Endothelial cell of umbilical vein (primary cell): Measurements from ENCODE around the gene SH3PXD2A. TPM values are rescaled to one million over a fixed set of nuclear protein-coding genes. Genes with fewer than 3 reads are reported as not detected.

Experiments used
- BruUV-seq: library from RNA; stranded (reverse); fragments of 400-500 nt; replicated peaks from 2 replicates; lab custom pipeline; 2021; lab: Mats Ljungman, UMichigan
- CTCF ChIA-PET: fragments of 300-600, 350-600 bp; sonication (Branson Sonifier 250); formaldehyde crosslinking; loops from one replicate; lab custom pipeline; 2021; ENCODE audit warnings: antibody characterized with exemption, inconsistent platforms; lab: Charles Lee
- POLR2A ChIA-PET: fragments of 300-600, 350-600 bp; sonication (Branson Sonifier 250); formaldehyde crosslinking; loops from one replicate; lab custom pipeline; 2021; ENCODE audit warnings: antibody characterized with exemption, inconsistent platforms; lab: Charles Lee
- DNase-seq: peaks from one replicate; pipeline ENCODE4 v3.0.0-alpha.2; 2011; ENCODE audit warnings: low read depth, low spot score
- FAIRE-seq: peaks from 2 replicates; lab custom pipeline; 2011; peaks lifted over from hg19 to GRCh38; lab: Jason Lieb, UNC
- H2AFZ ChIP-seq: 2 replicates; pipeline ENCODE4 v1.6.0; 2012; ENCODE audit warnings: low read depth, low read length, control low read depth, inconsistent platforms
- H3K27ac ChIP-seq: 2 replicates; pipeline ENCODE4 v1.5.1; 2011; ENCODE audit warnings: low read depth, mild to moderate bottlenecking, control low read depth, low read length, moderate library complexity; ENCODE audit not compliant: insufficient read depth
- H3K27me3 ChIP-seq, 2 experiments: 2 replicates each; pipeline versions ENCODE4 v1.6.0 to v1.6.1; 2011; ENCODE audit warnings: low read length in 2 of 2, mixed read lengths in 1 of 2; ENCODE audit not compliant: control insufficient read depth in 2 of 2, insufficient read depth in 2 of 2
- H3K36me3 ChIP-seq, 2 experiments: 2 replicates in 1 of 2; 3 replicates in 1 of 2; pipeline ENCODE4 v1.5.1; 2011; ENCODE audit warnings: low read length in 2 of 2, mild to moderate bottlenecking in 1 of 2, moderate library complexity in 1 of 2; ENCODE audit not compliant: control insufficient read depth in 2 of 2, insufficient read depth in 2 of 2; ENCODE audit errors: extremely low read depth in 1 of 2
- H3K4me1 ChIP-seq: 3 replicates; pipeline ENCODE4 v1.5.1; 2011; ENCODE audit warnings: mild to moderate bottlenecking, low read length; ENCODE audit not compliant: control insufficient read depth, insufficient read depth; ENCODE audit errors: extremely low read depth
- H3K4me2 ChIP-seq: 2 replicates; pipeline ENCODE4 v1.6.1; 2011; ENCODE audit warnings: low read length, control low read depth, mixed read lengths; ENCODE audit not compliant: insufficient read depth
- H3K4me3 ChIP-seq, 3 experiments: fragments of 200-600 bp in 1 of 3; sonication (generic), shearing (Covaris generic) in 1 of 3; replicated peaks in 1 of 3; 2 replicates each; pipeline ENCODE4 v1.5.1; 2011 to 2016; ENCODE audit warnings: control low read depth in 3 of 3, low read length in 3 of 3, mild to moderate bottlenecking in 2 of 3, inconsistent platforms in 1 of 3, low read depth in 1 of 3, moderate library complexity in 1 of 3; ENCODE audit not compliant: insufficient read depth in 1 of 3
- H3K79me2 ChIP-seq: 2 replicates; pipeline ENCODE4 v1.6.0; 2012; ENCODE audit warnings: low read length, inconsistent platforms; ENCODE audit not compliant: control insufficient read depth, insufficient read depth
- H3K9ac ChIP-seq: replicated peaks from 2 replicates; pipeline ENCODE3; 2011; ENCODE audit warnings: low read length, control low read depth; ENCODE audit not compliant: insufficient read depth; ENCODE audit errors: extremely low read depth
- H3K9me1 ChIP-seq: replicated peaks from 3 replicates; pipeline ENCODE4 v1.6.0; 2011; ENCODE audit warnings: mild to moderate bottlenecking, low read length; ENCODE audit not compliant: control insufficient read depth, insufficient read depth; ENCODE audit errors: extremely low read depth
- H3K9me3 ChIP-seq: replicated peaks from 2 replicates; pipeline ENCODE4 v1.5.1; 2012; ENCODE audit warnings: low read length, inconsistent platforms; ENCODE audit not compliant: control insufficient read depth, insufficient read depth
- H4K20me1 ChIP-seq: replicated peaks from 2 replicates; pipeline ENCODE3; 2011; ENCODE audit warnings: mild to moderate bottlenecking, low read length; ENCODE audit not compliant: control insufficient read depth, insufficient read depth; ENCODE audit errors: extremely low read depth
- FOS ChIP-seq: IDR thresholded peaks from 2 replicates; pipeline ENCODE4 v1.6.1; 2011; ENCODE audit warnings: mild to moderate bottlenecking, low read length, moderate library complexity, borderline replicate concordance; ENCODE audit not compliant: insufficient read depth
- JUN ChIP-seq: IDR thresholded peaks from 2 replicates; pipeline ENCODE4 v1.6.1; 2011; ENCODE audit warnings: borderline replicate concordance, low read depth; ENCODE audit not compliant: insufficient read length, insufficient read depth
- MYC ChIP-seq: IDR thresholded peaks from one replicate; pipeline ENCODE4 v1.6.1; 2011; ENCODE audit warnings: mild to moderate bottlenecking, low read depth, low read length
- POLR2AphosphoS5 ChIP-seq: IDR thresholded peaks from 2 replicates; pipeline ENCODE4 v1.6.1; 2012; ENCODE audit warnings: low read depth, mild to moderate bottlenecking, control low read depth, low read length, moderate library complexity; ENCODE audit not compliant: insufficient read depth
- dilution Hi-C: fragments of 300-500 bp; cut with MboI; formaldehyde crosslinking; loops from one replicate; pipeline ENCODE4 v1.15.0; 2019; ENCODE audit warnings: low sequenced_read_pairs; ENCODE audit not compliant: extremely low pct_ligation_motif_present
- intact Hi-C: fragments of 100-400 bp; cut with micrococcal nuclease; formaldehyde crosslinking; loops from one replicate; pipeline ENCODE4 v1.10.0; 2022
- polyA plus RNA-seq, 4 experiments: library from polyadenylated mRNA; depleted of rRNA in 3 of 4; stranded (reverse) in 3 of 4; unstranded in 1 of 4; fragments of >200 nt; gene quantifications; 2 replicates each; pipeline versions ENCODE4 v1.2.1 to v1.2.3, GENCODE V29; 2011 to 2012; ENCODE audit warnings: missing spikeins in 1 of 4
- total RNA-seq: library from RNA; stranded (reverse); gene quantifications from 2 replicates; pipeline ENCODE4 v1.2.3, GENCODE V29; 2021
- TF ChIP-seq, protein P1 (sequence below): IDR thresholded peaks from 2 replicates; pipeline ENCODE4 v1.6.1; 2011; ENCODE audit not compliant: insufficient read depth, insufficient read length
- TF ChIP-seq, protein P2 (sequence below), 2 donors: IDR thresholded peaks; 1 replicate in 1 of 2; 2 replicates in 1 of 2; pipeline ENCODE4 v1.5.1; 2011; ENCODE audit warnings: low read length in 2 of 2, mild to moderate bottlenecking in 2 of 2, moderate library complexity in 2 of 2, control low read depth in 1 of 2, inconsistent platforms in 1 of 2, low read depth in 1 of 2; ENCODE audit not compliant: insufficient read depth in 1 of 2; ENCODE audit errors: extremely low read depth in 1 of 2

Gene SH3PXD2A
- total and polyA plus RNA-seq, 2 donors (not counting 3 experiments of a cell fraction or from before 2014, with no cell fraction given) = 1.4 to 5.1 TPM

DNA sequence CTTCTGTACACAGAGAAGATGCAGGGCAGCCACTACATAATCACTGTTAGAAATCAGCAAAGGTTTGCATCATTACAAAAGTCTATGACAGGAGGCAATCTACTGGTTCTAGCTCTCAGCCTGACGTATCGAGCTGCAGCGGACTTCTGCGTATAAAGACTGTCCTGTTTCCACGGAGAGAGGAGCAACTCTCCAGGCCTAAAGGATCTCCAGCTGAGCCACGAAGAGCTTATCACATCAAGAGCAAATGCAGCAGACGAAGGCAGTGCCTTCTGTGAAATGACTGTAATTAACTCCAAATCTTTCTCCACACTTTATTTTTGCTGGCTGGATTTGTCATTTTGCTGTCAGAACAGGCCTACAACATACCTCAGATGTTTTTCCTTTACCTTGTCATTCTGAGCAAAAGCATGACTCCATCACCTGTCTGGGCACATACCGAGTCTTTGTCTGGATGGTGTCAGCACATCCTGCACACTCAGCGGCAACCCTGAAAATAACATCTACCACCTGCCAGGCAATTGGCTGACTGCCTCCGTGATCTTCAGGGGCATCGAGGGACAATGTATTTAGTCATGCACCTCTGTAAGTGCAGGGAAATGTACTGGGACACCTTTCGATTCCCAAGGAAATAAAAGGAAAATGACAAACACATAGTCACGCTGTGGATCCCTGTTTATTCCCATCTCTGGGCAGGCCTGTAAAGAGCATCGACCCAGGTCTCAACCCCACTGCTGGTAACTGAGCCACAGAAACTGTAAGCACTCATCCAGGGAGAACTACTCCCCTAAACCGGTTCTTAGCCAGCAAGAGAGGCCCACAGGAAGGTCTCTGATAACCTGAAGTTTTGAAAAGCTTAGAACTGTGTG, 26.3 kb upstream of the SH3PXD2A start:
- Histone ChIP-seq H3K9me3 (no peaks in the 10 kb centered on the region), H3K36me3 (peaks cover 0 to 9% of the 10 kb centered on the region in 2 experiments), H3K4me2 (no peak overlapping the region), H3K27ac (no peak overlapping the region), H4K20me1 (no peaks in the 10 kb centered on the region), H3K9ac (no peak overlapping the region), H3K9me1 (no peaks in the 10 kb centered on the region), H3K4me1 (no peaks in the 10 kb centered on the region), H2AFZ (no peak overlapping the region), H3K4me3 (no peak overlapping the region), H3K79me2 (no peaks in the 10 kb centered on the region), H3K27me3 (no peaks in the 10 kb centered on the region)
- FAIRE-seq (no peak), DNase-seq (no peak)
- dilution Hi-C loops = no loop called here
- ChIA-PET POLR2A (no interaction called here), CTCF (interaction anchor here (0.9 to 2.5 kb wide), 3 partner anchors 169 to 393 kb away, joined by 3 to 12 read pairs (median 3); no protein-coding TSS in a partner anchor)
- TF ChIP-seq, protein P1, sequence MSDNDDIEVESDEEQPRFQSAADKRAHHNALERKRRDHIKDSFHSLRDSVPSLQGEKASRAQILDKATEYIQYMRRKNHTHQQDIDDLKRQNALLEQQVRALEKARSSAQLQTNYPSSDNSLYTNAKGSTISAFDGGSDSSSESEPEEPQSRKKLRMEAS = no peak
- TF ChIP-seq POLR2AphosphoS5 (no peak), JUN (no peak), FOS (no peak), MYC (no peak)
- TF ChIP-seq, protein P2, sequence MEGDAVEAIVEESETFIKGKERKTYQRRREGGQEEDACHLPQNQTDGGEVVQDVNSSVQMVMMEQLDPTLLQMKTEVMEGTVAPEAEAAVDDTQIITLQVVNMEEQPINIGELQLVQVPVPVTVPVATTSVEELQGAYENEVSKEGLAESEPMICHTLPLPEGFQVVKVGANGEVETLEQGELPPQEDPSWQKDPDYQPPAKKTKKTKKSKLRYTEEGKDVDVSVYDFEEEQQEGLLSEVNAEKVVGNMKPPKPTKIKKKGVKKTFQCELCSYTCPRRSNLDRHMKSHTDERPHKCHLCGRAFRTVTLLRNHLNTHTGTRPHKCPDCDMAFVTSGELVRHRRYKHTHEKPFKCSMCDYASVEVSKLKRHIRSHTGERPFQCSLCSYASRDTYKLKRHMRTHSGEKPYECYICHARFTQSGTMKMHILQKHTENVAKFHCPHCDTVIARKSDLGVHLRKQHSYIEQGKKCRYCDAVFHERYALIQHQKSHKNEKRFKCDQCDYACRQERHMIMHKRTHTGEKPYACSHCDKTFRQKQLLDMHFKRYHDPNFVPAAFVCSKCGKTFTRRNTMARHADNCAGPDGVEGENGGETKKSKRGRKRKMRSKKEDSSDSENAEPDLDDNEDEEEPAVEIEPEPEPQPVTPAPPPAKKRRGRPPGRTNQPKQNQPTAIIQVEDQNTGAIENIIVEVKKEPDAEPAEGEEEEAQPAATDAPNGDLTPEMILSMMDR (IDR thresholded peaks at IDR 0.05; ENCODE audit: extremely low read depth in 1 of 2, insufficient read depth in 1 of 2, low read depth in 1 of 2, low read length in 2 of 2) = no peak
- no TSS peak for BruUV-seq
- intact Hi-C loops = no loop called here
